T47D (cell line): ENCODE measurements around the gene FITM2.
A peak's percentile ranks its signal among the peaks of the same experiment; 100 is the strongest.
"Not testable (repeated sequence)": the region's sequence is repeated elsewhere in the genome, so short reads cannot be mapped to it uniquely, and the experiment has no call there.

ENCODE experiments used
- DNase-seq, 2 experiments: peaks; one replicate each; pipeline versions ENCODE4 v3.0.0 to v3.0.0-alpha.2; 2011 to 2012; ENCODE audit warnings: low read depth in 1 of 2, low spot score in 1 of 2
- JUND ChIP-seq: IDR thresholded peaks from 2 replicates; pipeline ENCODE4 v1.6.1; 2012; ENCODE audit warnings: low read depth
- in situ Hi-C: cut with HindIII; loops from 2 replicates; pipeline ENCODE4 v1.10.0; 2016; ENCODE audit warnings: low sequenced_read_pairs, low pct_unique_long_range_greater_than_20kb

The FITM2 gene, protein sequence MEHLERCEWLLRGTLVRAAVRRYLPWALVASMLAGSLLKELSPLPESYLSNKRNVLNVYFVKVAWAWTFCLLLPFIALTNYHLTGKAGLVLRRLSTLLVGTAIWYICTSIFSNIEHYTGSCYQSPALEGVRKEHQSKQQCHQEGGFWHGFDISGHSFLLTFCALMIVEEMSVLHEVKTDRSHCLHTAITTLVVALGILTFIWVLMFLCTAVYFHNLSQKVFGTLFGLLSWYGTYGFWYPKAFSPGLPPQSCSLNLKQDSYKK

DNA sequence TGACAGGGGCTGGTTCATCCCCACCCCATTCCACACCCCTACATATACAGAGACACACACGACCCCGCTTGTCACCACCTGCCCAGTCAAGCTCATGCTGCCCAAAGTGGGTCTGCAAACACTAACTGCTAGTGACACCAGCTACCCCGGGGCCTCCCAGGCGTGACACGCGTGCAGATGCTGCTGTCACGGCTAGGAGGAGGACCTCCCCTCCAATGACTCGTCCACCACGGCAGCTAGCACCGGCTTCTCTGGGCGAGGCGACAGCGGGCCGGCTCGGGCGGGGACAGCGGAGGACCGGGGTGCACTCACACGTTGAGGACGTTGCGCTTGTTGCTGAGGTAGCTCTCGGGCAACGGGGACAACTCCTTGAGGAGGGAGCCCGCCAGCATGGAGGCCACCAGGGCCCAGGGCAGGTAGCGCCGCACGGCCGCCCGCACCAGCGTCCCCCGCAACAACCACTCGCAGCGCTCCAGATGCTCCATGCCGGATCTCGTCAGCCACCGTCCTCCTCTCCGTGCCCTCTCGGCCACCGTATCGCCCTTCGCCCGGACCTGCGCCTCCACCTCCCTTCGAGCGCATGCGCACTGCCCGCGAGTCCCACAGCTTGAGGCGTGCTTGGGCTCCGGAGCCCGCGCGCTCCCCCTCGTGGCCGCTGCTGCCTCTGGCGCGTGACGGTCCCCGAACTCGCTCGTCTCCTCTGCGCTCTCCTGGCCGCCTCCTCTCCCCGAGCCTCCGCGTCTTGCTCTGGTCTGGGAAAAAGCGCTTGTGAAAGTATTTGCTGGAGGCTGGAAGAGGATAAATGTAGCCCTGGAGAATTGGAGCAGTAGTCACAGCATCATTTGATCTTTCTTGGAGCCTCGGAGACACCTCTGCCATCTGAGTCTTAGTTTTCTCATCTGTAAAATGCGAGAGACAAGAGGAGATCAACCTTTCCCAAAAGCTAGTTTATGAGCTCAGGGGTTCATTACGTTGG is at the start of gene FITM2:
Gene FITM2 (minus strand): TSS at position 539 of the 976 bp plus-strand sequence. CDS start 54 bp downstream, at position 485.
- TF ChIP-seq JUND: no peak
- in situ Hi-C loops: no loop called here
- peak; percentile 98 to 99 for DNase-seq

DNA sequence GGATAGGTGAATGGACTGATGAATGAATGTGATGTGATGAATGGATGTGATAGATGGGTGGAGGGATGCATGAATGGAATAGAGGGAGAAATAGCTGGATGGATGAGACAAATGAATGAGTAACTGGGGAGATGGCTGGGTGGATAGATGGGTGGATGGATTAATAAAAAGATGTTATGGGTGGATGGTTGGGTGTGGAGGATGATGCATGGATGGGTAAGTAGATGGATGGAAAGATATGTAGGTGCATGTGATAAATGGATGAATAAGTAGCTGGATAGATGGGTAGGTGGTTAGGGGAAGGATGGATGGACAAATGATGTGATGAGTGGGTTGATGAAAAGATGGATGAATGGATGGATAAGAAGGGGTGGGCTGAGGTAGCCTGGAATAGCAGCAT is 49.2 kb upstream of the FITM2 start:
- in situ Hi-C loops: no loop called here
- no peak for DNase-seq
- TF ChIP-seq JUND: no peak

DNA sequence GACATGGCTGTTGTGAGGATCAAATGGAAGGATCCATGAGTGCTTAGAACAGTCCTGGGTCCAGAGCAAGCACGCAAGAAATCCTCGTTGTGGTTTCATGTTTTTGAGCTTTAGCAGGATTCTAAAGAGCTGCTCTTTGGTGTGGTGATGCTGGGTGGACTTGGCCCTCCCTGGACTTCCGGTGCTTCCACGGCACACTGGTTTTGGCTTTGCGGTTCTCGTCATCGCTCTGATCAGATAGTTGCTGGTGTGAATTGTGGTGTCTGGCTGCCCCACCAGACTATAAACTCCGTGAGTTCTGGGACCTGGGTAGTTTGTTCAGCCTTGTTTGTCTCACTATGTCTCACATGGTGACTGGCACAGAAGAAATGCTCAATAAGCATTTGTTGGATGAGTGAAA is 47.8 kb upstream of the FITM2 start:
- no peak for DNase-seq
- no peak for TF ChIP-seq JUND
- in situ Hi-C loops: no loop called here

DNA sequence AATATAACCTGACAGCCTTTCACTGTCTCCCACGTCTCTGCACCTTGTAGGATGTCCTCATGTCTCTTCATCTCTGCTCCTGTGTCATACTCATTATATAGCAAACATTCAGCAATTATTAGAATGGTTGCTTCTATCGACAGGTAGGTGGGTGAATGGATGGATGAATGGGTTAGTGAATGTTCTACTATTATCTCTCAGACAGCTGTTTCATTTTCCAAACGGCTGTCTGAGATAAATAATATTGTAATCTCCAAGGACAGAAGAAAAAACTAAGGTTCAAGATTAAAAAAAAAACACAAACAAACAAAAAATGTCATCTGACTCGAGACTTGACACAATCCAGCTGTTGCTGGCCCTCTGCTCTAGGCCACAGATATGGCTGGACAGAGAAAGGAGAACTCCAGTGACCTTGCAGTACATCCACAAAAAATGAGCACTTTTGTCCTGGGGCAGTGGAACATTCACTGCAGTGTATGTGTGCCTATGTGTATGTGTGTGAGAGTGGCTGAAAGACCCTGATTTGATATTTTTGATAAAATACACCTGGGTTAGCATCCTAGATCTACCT is 46.6 kb upstream of the FITM2 start:
- no peak for DNase-seq
- in situ Hi-C loops: no loop called here
- no peak for TF ChIP-seq JUND

DNA sequence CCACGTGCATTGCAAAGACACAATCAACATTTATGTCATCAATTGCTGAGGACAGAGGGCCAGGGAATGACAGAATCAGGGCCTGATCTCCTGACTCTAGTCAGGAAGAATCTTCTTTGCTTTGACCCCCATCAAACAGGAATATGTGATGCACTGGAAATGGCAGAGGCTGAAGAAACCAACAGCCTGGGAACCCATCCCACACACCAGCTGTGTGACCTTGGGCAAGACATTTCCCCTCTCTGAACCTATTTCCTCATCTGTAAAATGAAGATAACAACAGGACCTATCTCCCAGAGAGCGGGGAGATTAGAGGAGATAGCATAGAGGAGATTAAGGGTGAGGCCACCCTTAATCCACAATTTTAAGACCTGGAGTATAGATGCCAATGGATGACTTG is 46.0 kb upstream of the FITM2 start:
- no peak for DNase-seq
- TF ChIP-seq JUND: no peak
- in situ Hi-C loops: no loop called here

DNA sequence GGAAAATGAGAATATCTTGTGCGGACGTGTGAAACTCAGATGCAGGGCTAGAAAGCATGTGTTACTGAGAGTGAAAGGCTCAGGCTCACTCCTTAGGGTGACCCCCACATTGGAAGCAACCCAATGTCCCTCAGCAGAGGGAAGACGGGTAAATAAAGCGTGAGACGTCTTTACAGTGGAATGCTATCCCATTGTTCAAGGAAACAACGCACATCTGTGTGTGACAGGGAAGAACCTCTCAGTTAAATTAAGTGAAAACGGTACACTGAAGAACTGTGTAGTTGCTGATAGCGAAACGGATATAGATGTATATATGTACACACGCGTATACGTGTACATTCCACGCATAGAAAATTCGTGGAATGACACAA is 45.3 kb upstream of the FITM2 start:
- in situ Hi-C loops: no loop called here
- no peak for TF ChIP-seq JUND
- no peak for DNase-seq

DNA sequence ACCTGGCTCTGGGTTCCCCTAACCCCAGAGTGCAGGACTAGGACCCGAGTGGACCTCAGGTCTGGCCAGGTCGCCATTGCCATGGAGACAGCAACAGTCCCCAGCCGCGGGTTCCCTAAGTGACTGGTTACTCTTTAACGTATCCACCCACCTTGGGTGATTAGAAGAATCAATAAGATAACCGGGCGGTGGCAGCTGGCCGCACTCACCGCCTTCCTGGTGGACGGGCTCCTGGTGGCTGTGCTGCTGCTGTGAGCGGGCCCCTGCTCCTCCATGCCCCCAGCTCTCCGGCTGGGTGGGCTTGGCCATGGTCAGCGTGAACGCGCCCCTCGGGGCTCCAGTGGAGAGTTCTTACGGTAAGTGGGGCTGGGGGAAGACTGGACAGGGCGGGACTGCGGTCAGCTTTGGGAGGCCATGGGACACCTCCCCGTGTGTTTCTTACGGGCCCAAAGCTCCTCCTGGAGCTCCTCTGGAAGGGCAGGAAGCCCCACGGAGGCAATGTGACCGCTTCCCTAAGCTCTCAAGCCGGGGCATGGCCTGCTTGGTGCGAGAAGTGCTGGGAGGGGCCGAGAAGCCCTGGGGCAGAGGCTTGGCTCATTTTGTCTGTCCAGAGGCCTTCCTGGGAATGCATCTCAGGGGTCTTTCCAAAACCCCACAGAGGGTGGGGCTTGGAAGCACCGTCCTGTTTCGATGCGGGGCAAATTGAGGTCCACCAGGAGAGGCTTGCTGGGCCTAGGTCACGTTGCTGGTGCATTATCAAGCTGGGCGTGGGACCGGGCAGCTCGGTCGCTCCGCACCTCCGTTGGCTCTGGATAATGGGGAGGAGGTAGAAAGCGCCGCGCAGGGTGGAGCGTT is 44.7 kb upstream of the FITM2 start, which contains the start of gene HNF4A:
Gene HNF4A (plus strand): TSS at position 202 of the 855 bp plus-strand sequence. CDS start 106 bp downstream, at position 308.
- in situ Hi-C loops: no loop called here
- no peak for TF ChIP-seq JUND

DNA sequence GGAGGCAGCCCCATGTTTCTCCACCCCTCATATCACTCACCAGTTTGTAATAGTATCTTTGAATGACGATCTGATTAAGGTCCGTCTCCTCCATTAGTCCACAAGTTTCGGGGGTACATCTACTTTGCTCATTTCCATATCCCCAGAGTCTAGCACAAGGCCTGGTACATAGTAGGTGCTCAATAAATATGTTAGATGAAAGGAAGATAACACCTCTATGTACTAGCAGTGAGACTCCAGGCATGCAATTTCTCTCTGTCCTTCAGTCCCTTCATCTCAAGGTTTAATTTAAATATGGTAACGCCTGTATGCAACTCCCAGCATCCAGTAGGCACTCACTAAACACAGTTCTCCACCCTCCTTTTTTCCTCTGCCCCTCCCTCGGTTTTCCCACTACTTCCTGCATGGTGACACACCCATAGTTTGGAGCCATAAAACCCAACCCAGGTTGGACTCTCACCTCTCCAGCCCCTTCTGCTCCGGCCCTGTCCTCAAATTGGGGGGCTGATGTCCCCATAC is 44.0 kb upstream of the FITM2 start:
- TF ChIP-seq JUND: no peak
- no peak for DNase-seq
- in situ Hi-C loops: no loop called here

More for the DNA sequence above, 44.7 kb upstream of the FITM2 start, which contains the start of gene HNF4A:
- DNase-seq: no peak

DNA sequence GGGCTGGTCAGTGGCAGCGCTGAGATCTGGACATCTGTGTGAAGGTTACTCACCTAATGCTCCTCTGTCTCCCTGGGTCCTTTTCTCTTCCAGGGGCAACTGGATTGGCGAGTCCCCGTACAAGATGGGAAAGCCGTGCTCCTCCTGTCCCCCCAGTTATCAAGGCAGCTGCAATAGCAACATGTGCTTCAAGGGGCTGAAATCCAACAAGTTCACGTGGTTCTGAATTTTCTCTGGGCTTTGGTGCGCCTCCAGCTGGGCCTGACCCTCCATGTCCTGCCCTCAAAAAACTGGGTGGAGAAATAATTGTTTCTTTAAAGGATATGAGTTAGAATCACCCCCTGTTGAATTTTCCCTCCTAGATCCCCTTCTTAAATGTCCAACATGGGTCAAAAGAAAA is 39.6 kb upstream of the FITM2 start:
- no peak for DNase-seq
- in situ Hi-C loops: no loop called here
- no peak for TF ChIP-seq JUND

DNA sequence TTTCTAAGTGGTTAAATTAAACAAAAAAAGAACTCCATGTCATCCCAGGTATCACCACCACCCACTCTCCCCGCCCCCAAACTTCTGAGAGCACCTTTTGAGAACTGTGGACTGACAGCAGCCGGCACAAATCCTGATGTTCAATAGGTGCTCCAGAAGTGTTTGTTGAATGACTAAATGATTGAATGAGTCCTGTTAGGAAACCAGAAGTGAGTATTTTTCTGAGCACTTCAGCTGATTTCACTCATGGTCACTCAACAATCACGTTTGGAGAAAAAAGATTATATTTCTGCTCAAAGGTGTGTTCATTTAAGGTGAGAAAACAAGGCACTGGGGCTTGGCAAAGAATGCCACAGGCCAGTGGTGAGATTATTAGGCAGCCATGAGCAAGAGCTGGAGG is 38.3 kb upstream of the FITM2 start:
- in situ Hi-C loops: no loop called here
- no peak for DNase-seq
- TF ChIP-seq JUND: no peak

DNA sequence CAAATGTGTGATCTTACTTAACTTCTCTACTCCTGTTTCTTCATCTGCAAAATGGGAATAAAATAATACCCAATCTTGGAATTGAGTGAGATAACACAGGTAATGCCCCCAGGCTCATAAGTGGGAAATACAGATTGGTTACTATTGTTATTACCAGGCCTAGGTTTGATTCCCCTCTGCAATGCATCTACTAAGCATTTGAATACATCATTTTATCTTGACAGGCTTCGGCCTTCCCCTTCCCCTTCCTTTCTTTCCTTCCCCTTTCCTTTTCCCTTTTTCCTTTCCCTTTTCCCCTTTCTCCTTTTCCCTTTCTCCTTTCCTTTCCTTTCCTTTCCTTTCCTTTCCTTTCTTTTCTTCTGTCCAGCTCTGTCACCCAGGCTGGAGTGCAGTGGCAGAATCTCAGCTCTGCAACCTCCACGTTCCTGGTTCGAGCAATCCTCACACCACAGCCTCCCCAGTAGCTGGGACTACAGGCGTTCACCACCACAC is 37.2 kb upstream of the FITM2 start:
- no peak for TF ChIP-seq JUND
- no peak for DNase-seq
- in situ Hi-C loops: no loop called here

DNA sequence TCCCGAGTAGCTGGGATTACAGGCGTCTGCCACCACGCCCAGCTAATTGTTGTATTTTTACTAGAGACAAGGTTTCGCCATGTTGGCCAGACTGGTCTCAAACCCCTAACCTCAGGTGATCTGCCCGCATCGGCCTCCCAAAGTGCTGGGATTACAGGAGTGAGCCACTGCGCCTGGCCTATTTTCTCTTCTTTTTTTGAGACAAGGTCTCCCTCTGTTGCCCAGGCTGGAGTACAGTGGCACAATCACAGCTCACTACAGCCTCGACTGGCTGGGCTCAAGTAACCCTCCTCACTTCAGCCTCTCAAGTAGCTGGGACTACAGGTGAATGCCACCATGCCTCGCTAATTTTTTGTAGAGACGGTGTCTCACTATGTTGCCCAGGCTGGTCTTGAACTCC is 34.9 kb upstream of the FITM2 start:
- in situ Hi-C loops, DNase-seq: not testable (repeated sequence)
